GM18951 (cell line): ENCODE data around the gene RNASEH2B.
A peak's percentile ranks its signal among the peaks of the same experiment; 100 is the strongest.

Experiments used
- POLR2A ChIP-seq: IDR thresholded peaks from 4 replicates; pipeline ENCODE4 v1.6.1; 2011; ENCODE audit warnings: mild to moderate bottlenecking; ENCODE audit not compliant: insufficient read length, insufficient read depth; ENCODE audit errors: extremely low read depth
- in situ Hi-C: fragments of 300-500 bp; cut with MboI; formaldehyde crosslinking; loops from one replicate; pipeline ENCODE4 v1.12.0; 2022; ENCODE audit warnings: low sequenced_read_pairs, mixed read lengths, inconsistent platforms; ENCODE audit not compliant: unreplicated experiment

The RNASEH2B gene

GRCh38 chr13:50891206-50891605, 18.4 kb upstream of the RNASEH2B start:
- in situ Hi-C loops = no loop called here
- TF ChIP-seq POLR2A = no peak

- in situ Hi-C loops = no loop called here
- peak; percentile 48 for TF ChIP-seq POLR2A
These were observed 17.2 kb upstream of the RNASEH2B start for GRCh38 chr13:50892210-50892944.

GRCh38 chr13:50893211-50893852, 16.3 kb upstream of the RNASEH2B start:
- in situ Hi-C loops = no loop called here
- no peak for TF ChIP-seq POLR2A

DNA sequence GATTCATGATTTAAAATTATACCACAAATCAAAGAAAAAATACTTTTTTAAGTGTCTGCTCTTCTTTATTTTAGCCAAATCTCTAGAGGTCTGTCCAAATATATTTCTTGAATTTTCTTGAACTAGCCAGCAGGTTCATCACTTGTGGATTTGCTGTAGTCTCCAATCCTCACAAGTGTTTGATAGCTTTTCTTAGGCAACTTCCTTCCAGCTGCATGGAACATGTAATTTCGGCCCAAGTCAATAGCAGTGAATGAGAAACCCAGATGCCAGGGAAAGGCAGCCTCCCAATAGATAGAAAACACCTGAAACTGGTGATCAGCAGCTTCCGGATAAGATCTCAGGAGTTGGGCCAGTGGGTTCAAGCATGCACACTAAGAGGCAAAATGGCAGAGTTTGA, 15.6 kb upstream of the RNASEH2B start:
- in situ Hi-C loops = no loop called here
- no peak for TF ChIP-seq POLR2A

GRCh38 chr13:50894504-50894903, 15.1 kb upstream of the RNASEH2B start:
- TF ChIP-seq POLR2A = no peak
- in situ Hi-C loops = no loop called here

DNA sequence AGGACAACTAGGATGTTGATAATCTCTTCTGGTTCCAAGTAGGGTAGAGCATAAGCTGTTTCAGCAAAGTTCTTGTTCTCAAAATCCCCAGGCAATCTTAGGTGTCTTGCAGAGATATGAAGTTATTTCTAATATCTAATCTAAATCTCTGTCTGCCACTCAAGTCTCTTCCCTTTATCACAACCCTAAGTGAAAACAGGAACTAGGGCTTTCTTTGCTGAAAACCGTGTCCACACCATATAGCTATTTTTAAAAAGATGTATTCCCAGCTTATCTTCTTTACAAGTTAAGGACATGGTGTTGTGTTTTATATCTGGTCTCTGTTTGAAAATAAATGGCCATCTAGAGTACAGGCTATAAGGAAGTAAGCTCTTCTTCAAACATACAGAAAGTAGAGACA, 11.3 kb upstream of the RNASEH2B start:
- in situ Hi-C loops = no loop called here
- TF ChIP-seq POLR2A = no peak

- no peak for TF ChIP-seq POLR2A
- in situ Hi-C loops = loop anchor here (25.0 kb wide), 1 partner anchor 914 kb away; the partner anchor contains the start of gene TRIM13
These were observed 7.9 kb upstream of the RNASEH2B start for GRCh38 chr13:50901701-50902100.

GRCh38 chr13:50905256-50905655, 4.3 kb upstream of the RNASEH2B start:
- in situ Hi-C loops = loop anchor here (25.0 kb wide), 1 partner anchor 918 kb away; the partner anchor contains the start of gene TRIM13
- TF ChIP-seq POLR2A = no peak

- no peak for TF ChIP-seq POLR2A
- in situ Hi-C loops = loop anchor here (25.0 kb wide), 1 partner anchor 920 kb away; the partner anchor contains the start of gene TRIM13
These were observed 1.8 kb upstream of the RNASEH2B start for GRCh38 chr13:50907781-50908180.

DNA sequence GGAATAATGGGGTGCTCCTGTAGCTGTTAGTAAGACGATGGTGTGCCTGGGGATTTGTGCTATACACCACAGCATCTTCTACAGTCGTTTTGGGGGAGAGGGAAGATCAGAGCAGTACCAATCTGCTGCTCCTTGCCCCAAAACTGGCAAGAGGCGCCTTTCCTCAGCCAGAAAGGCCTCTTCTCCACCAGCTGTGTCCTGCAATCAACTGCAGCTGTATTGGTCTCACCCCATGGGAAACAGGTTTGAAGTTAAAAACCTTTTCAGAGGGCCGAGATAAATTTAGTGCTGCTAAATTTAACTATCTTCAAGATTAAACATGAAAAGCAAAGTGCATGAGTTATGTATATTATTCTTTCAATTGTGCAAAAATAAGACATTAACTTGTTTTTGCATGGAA, 1.2 kb upstream of the RNASEH2B start:
- in situ Hi-C loops = loop anchor here (25.0 kb wide), 1 partner anchor 921 kb away; the partner anchor contains the start of gene TRIM13
- TF ChIP-seq POLR2A = no peak

DNA sequence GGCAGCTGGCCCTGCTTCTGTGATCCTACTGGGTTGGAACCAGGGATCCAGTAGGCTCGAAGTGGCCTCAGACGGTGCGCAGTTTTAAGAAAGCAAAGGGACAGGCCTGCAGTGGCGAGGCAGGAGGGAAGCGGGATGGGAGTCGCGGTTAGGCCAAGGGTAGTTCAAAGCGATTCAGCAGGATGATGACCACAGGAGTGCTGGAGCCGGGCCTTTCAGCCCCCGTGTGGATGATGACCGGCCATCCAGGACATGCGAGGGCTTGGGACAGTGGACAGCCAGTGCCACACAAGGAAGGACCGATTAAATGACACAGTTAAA, 854 bp downstream of the RNASEH2B start:
- TF ChIP-seq POLR2A = no peak
- in situ Hi-C loops = loop anchor here (25.0 kb wide), 1 partner anchor 923 kb away; the partner anchor contains the start of gene TRIM13

DNA sequence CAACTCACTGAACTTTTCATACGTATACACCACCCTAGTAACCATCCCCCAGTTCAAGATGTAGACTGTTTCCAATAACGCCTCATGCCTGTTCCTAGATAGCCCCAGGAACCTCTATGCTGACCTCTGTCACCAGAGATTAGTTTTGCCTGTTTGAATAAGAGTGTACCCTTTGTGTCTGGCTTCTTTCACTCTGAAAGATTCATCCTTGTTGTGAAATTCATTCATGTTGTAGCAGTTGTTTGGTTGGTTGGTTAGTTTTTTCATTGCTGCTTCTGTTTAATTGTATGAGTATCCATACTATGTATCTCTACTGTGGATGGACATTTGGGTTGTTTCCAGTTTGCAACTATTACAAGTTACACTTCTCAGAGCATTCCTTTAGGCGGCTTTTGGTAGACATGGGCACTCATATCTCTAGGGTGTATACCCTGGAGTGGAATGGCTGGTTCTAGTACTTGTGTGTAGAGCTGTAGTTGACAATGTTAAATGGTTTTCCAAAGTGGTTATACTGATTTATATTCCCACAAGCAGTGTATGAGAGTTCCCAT, 1.6 kb downstream of the RNASEH2B start:
- in situ Hi-C loops = loop anchor here (25.0 kb wide), 1 partner anchor 924 kb away; the partner anchor contains the start of gene TRIM13
- TF ChIP-seq POLR2A = no peak

DNA sequence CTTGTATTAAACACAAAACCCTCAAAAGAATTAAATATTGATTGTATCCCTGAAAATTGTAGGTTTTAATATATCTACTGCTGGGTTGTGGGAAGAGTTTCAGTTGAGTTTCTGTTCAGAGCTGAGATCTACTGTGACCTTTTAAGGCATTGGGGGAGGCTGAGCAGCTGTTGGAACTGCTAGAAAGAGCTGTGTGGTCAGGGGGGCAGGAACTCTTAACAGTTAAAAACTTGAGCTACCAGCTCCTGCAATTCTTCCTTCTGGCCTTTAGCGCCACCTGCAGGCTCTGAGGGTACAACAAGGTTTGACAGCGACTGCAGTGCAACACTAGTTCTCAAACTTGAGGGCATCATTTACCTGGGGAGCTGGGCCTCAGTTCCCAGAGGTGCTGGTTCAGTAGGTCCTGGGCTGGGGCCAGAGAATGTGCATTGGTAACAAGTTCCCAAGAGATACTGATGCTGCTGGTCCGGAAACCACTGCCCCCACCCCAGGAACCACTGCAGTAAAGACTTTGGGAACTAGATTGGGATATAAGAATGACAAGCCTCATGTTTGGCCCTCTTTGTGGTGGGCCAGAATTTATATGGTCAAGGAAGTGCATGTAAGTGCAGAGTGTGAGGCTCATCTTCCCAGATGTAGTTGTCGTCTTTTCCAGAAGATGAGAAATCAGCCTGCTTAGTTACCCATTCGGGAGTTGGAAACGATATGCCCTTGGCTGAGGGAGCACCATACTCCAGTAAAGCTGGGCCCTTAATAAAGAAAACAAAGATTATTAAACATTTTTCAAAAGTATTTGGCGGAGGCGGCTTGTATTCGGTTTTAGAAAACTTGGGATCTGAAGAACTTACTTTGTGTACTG, 2.6 kb downstream of the RNASEH2B start:
- in situ Hi-C loops = loop anchor here (25.0 kb wide), 1 partner anchor 925 kb away; the partner anchor contains the start of gene TRIM13
- TF ChIP-seq POLR2A = no peak
